Measurements from ENCODE around the gene RAB8B.

RAB8B gene

DNA sequence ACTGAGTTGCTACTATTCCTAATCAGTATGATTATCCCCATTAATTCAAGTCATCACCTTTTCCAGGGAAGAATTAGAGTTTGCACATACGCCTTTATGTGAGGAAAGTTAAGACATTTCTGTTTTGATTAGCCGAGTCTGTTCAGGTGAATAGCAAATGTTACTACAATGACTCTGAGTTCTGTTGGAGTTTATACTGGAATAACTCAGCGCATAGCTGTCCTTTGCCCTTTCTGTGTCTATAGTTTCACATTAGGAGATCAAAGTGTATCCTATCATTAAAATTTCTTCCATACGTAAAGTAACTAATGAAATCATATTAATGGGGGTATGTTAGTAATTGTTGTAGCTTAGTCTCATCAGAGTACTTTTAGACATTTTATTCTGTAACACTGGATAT is 4.9 kb downstream of the RAB8B start:
- H3K4me3 ChIP-seq (ENCODE audit: low read depth, low read length), result no peak overlapping the region
- in situ Hi-C loops (cut with HindIII; ENCODE audit: low sequenced_read_pairs), result no loop called here
- DNase-seq (ENCODE audit: low read depth), result no peak
- TF ChIP-seq CTCF (IDR thresholded peaks at IDR 0.05; ENCODE audit: low read depth, low read length, missing control alignments), result no peak

- no peak for DNase-seq (ENCODE audit: low read depth)
- TF ChIP-seq CTCF (IDR thresholded peaks at IDR 0.05; ENCODE audit: low read depth, low read length, missing control alignments), result no peak
- H3K4me3 ChIP-seq (ENCODE audit: low read depth, low read length), result no peak overlapping the region
- in situ Hi-C loops (cut with HindIII; ENCODE audit: low sequenced_read_pairs), result no loop called here
Measured at GRCh38 chr15:63194880-63195568, 5.6 kb downstream of the RAB8B start.

DNA sequence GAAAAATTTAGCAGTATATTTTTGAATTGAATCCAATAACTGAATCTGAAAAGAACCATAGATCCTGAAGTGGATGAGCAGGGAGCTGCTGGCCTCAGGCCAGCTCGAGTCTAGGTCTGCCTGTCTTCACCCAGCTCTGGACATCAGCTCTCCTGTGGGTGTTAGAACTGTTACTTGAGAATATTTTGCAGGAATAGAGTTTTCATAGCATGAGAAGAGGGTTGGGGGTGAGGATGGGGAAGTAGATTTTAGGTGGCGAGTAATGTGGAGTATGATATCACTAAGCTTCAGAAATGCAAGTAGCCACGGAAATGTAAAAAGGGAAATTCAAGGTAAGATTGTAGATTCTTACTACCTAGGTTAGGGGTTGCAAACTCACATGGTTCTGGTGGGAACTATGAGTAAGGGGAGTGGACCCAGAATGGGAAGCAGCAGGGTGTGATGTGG is 6.2 kb downstream of the RAB8B start:
- no peak for DNase-seq (ENCODE audit: low read depth)
- no peak overlapping the region for H3K4me3 ChIP-seq (ENCODE audit: low read depth, low read length)

DNA sequence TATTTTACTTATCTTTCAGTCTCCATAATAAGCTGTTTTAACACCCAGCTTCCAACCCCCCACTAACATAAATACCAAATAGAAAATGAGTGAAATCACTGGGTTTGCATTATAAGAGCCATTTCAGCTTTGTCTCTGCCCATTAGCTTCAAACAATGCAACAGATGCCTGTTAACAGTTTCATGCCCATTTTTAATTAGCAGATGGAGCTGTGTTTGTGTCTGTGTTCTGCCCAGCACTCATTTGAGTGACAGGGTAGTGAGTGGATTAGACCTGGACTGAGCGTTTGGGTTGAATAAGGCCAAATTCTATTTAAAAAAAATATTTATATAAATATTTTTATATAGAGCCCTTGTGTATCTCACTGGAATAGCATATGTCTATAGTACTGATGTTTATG is 7.4 kb downstream of the RAB8B start:
- no peak for DNase-seq (ENCODE audit: low read depth)
- in situ Hi-C loops (cut with HindIII; ENCODE audit: low sequenced_read_pairs), result no loop called here
- TF ChIP-seq CTCF (IDR thresholded peaks at IDR 0.05; ENCODE audit: low read depth, low read length, missing control alignments), result no peak
- H3K4me3 ChIP-seq (ENCODE audit: low read depth, low read length), result no peak overlapping the region

More for the DNA sequence above, 6.2 kb downstream of the RAB8B start:
- no peak for TF ChIP-seq CTCF (IDR thresholded peaks at IDR 0.05; ENCODE audit: low read depth, low read length, missing control alignments)
- in situ Hi-C loops (cut with HindIII; ENCODE audit: low sequenced_read_pairs), result no loop called here

DNA sequence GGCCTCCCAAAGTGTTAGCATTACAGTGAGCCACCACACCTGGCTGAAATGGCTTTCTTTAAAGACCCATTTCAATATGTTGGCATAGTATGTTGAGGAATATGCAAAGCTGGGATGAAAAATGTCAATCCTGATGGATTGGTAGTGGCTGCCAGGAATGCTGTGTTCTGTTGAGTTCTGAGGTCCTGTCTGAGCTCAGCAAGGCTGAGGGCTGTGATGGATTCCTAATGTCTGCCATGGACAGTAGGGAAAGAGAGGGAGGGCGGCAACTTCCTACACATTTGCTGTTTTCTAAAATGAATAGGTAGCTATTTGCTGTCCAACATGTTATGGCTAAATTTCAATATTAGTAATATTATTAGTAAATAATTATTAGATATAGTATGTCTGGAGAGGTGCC is 8.2 kb downstream of the RAB8B start:
- no peak overlapping the region for H3K4me3 ChIP-seq (ENCODE audit: low read depth, low read length)
- no peak for DNase-seq (ENCODE audit: low read depth)
- in situ Hi-C loops (cut with HindIII; ENCODE audit: low sequenced_read_pairs), result no loop called here
- TF ChIP-seq CTCF (IDR thresholded peaks at IDR 0.05; ENCODE audit: low read depth, low read length, missing control alignments), result no peak

GRCh38 chr15:63198371-63199250 is 9.2 kb downstream of the RAB8B start:
- in situ Hi-C loops (cut with HindIII; ENCODE audit: low sequenced_read_pairs), result no loop called here

More at GRCh38 chr15:63198371-63199250, 9.2 kb downstream of the RAB8B start:
- DNase-seq (ENCODE audit: low read depth), result no peak
- no peak overlapping the region for H3K4me3 ChIP-seq (ENCODE audit: low read depth, low read length)
- no peak for TF ChIP-seq CTCF (IDR thresholded peaks at IDR 0.05; ENCODE audit: low read depth, low read length, missing control alignments)
